GM19238 (cell line): ENCODE results near the gene ZNF235.
"Not testable (repeated sequence)": the region's sequence is repeated elsewhere in the genome, so short reads cannot be mapped to it uniquely, and the experiment has no call there.

Source experiments
- DNase-seq: peaks from one replicate; pipeline ENCODE4 v3.0.0; 2011; ENCODE audit warnings: low spot score; ENCODE audit not compliant: insufficient read length

The ZNF235 gene

DNA sequence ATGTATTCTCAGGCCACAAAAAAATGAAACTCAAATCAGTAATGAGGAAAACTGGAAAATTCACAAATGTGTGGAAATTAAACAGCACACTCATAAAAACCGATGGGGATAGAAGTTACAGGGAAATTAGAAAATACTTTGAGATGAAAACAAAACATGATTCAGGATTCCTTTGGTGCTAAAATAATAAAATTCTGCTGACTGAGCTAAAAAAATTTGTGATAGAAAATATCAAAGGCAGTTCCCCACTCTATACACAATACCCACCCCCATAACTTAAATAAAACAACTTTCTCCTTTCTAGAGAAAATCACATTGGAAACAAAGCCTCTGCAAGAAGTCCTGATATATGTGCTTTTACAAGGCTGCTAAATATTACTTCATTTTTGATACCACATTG lies 46.7 kb downstream of the ZNF235 start:
- no peak for DNase-seq

DNA sequence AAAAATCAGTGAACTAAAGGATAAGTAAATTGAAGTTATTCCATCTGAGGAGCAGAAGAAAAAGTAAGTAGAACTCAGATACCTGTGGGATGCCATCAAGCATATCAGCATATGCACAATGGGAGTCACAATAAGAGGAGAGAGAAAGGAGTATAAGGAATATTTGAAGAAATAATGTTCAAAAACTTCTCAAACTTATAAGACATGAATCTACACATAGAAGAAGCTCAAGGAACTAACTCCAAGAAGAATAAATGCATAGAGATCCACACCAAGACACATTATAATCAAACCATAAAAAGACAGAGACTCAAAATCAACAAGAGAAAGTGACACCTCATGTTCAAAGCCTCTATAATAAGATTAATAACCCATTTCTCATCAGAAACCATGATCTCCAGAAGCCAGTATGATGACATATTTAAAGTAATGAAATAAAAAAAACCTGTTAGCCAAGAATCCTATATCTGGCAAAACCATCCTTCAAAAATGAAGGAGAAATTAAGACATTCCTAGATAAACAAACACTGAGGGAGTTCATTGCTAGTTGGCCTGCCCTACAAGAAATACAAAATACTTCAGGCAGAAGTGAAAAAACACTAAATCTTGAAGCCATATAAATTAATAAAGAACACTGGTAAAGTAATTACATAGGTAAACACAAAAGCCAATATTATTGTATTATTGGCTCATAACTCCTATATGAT lies 49.0 kb downstream of the ZNF235 start:
- no peak for DNase-seq

DNA sequence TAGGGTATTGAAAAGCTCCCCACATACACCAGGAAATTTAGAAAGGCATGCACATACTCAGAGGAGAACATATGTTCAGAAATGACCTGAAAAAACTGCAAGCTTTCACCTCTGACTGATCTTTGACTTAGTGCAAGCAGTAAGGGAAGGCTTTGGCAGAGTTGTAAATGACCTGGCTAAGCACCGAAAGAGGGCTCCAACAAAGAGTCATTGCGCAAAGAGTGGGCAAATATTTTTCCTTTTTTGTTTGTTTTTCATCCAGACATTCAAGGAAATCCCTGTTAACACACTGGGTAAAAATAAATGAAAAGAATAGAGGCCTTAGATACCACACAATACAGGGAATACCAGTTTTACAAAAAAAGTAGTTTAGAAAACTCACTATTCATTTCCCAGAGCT lies 50.3 kb downstream of the ZNF235 start:
- DNase-seq: no peak

DNA sequence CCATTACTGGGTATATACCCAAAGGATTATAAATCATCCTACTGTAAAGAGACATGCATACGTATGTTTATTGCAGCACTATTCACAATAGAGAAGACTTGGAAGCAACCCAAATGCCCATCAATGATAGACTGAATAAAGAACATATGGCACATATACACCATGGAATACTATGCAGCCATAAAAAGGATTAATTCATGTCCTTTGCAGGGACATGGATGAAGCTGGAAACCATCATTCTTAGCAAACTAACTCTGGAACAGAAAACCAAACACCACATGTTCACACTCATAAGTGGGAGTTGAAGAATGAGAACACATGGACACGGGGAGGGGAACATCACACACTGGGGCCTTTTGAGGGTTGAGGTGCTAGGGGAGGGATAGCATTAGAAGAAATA lies 51.4 kb downstream of the ZNF235 start:
- not testable (repeated sequence) for DNase-seq

DNA sequence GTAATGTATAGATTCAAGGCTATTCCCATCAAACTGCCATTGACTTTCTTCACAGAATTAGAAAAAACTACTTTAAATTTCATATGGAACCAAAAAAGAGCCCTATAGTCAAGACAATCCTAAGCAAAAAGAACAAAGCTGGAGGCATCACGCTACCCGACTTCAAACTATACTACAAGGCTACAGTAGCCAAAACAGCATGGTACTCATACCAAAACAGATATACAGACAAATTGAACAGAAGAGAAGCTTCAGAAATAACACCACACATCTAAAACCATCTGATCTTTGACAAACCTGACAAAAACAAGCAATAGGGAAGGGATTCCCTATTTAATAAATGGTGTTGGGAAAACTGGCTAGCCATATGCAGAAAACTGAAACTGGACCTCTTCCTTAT lies 52.5 kb downstream of the ZNF235 start:
- DNase-seq: not testable (repeated sequence)

DNA sequence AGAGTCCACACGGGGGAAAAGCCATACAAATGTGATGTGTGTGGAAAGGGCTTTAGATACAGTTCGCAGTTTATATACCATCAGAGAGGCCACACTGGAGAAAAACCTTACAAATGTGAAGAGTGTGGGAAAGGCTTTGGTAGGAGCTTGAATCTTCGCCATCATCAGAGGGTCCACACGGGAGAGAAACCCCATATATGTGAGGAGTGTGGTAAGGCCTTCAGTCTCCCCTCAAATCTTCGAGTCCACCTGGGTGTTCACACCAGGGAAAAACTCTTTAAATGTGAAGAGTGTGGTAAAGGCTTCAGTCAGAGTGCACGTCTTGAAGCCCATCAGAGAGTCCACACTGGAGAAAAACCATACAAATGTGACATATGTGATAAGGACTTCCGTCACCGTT lies 68.4 kb downstream of the ZNF235 start:
- no peak for DNase-seq
